B cell (primary cell): Measurements from ENCODE around the gene CCDC39. TPM values are rescaled to one million over a fixed set of nuclear protein-coding genes. Genes with fewer than 3 reads are reported as not detected.

Experiments used
- ATAC-seq: fragments of 200-7000 bp; cut with Tn5 transposase; one replicate; pipeline ENCODE4 v1.10.0; 2021; ENCODE audit warnings: low read depth, mild to moderate bottlenecking, moderate number of reproducible peaks, moderate library complexity
- CTCF ChIA-PET: fragments of 350-600 bp; sonication (Branson Sonifier 250); formaldehyde crosslinking; loops from one replicate; lab custom pipeline; 2021; ENCODE audit warnings: antibody characterized with exemption, inconsistent platforms; lab: Charles Lee
- POLR2A ChIA-PET: fragments of 350-600 bp; sonication (Branson Sonifier 250); formaldehyde crosslinking; loops from one replicate; lab custom pipeline; 2021; ENCODE audit warnings: antibody characterized with exemption; lab: Charles Lee
- DNase-seq: peaks from one replicate; pipeline ENCODE4 v3.0.0; 2013
- H2AFZ ChIP-seq: 2 replicates; pipeline ENCODE4 v1.6.1; 2012; ENCODE audit warnings: mild to moderate bottlenecking, low read depth, low read length; ENCODE audit not compliant: insufficient read depth, poor library complexity, severe bottlenecking
- H3K27ac ChIP-seq, 2 donors: 1 replicate in 1 of 2; 2 replicates in 1 of 2; pipeline ENCODE4 v1.5.1; 2012 to 2013; ENCODE audit warnings: low read length in 2 of 2, mild to moderate bottlenecking in 2 of 2, moderate library complexity in 1 of 2
- H3K27me3 ChIP-seq, 4 experiments: fragments of 200-600 bp in 1 of 4; sonication (generic) in 1 of 4; replicated peaks in 1 of 4; 1 replicate in 2 of 4; 2 replicates in 2 of 4; pipeline versions ENCODE4 v1.6.1 to v1.7.0; 2013 to 2016; ENCODE audit warnings: low read length in 3 of 4, mild to moderate bottlenecking in 2 of 4, mixed read lengths in 1 of 4, moderate library complexity in 1 of 4; ENCODE audit not compliant: insufficient read depth in 4 of 4, control insufficient read depth in 3 of 4; ENCODE audit errors: control extremely low read depth in 1 of 4
- H3K36me3 ChIP-seq, 2 experiments: replicated peaks in 1 of 2; 1 replicate in 1 of 2; 2 replicates in 1 of 2; pipeline versions ENCODE4 v1.6.1 to v1.7.1; 2013; ENCODE audit warnings: low read length in 1 of 2; ENCODE audit not compliant: insufficient read depth in 2 of 2, control insufficient read depth in 1 of 2; ENCODE audit errors: control extremely low read depth in 1 of 2, extremely low read depth in 1 of 2
- H3K4me1 ChIP-seq, 2 donors: fragments of 200-600 bp in 1 of 2; sonication (generic) in 1 of 2; 1 replicate in 1 of 2; 2 replicates in 1 of 2; pipeline versions ENCODE4 v1.5.1 to v1.6.1; 2013 to 2017; ENCODE audit warnings: low read length in 2 of 2; ENCODE audit not compliant: control insufficient read depth in 2 of 2, insufficient read depth in 2 of 2
- H3K4me2 ChIP-seq: replicated peaks from 2 replicates; pipeline ENCODE3; 2012; ENCODE audit warnings: mild to moderate bottlenecking, low read depth, low read length; ENCODE audit not compliant: poor library complexity, severe bottlenecking
- H3K4me3 ChIP-seq, 5 experiments: fragments of 200-600 bp in 1 of 5; sonication (generic) in 1 of 5; 1 replicate in 3 of 5; 2 replicates in 2 of 5; pipeline versions ENCODE4 v1.5.1 to v1.7.0; 2011 to 2016; ENCODE audit warnings: low read length in 4 of 5, mild to moderate bottlenecking in 4 of 5, low read depth in 2 of 5, control low read depth in 1 of 5, moderate library complexity in 1 of 5; ENCODE audit not compliant: insufficient read depth in 1 of 5; ENCODE audit errors: control extremely low read depth in 1 of 5, extremely low read depth in 1 of 5
- H3K79me2 ChIP-seq: fragments of 200-600 bp; sonication (generic); one replicate; pipeline ENCODE4 v1.6.0; 2016; ENCODE audit warnings: low read length; ENCODE audit not compliant: control insufficient read depth, insufficient read depth
- H3K9ac ChIP-seq: fragments of 200-600 bp; sonication (generic); 2 replicates; pipeline ENCODE4 v1.6.1; 2017; ENCODE audit warnings: mild to moderate bottlenecking, low read length, moderate library complexity
- H3K9me3 ChIP-seq, 3 donors: one replicate each; pipeline versions ENCODE4 v1.6.1 to v1.7.1; 2013; ENCODE audit warnings: low read length in 2 of 3; ENCODE audit not compliant: control insufficient read depth in 2 of 3, insufficient read depth in 1 of 3; ENCODE audit errors: control extremely low read depth in 1 of 3
- H4K20me1 ChIP-seq: 2 replicates; pipeline ENCODE4 v1.6.0; 2012; ENCODE audit warnings: mild to moderate bottlenecking, low read length; ENCODE audit not compliant: insufficient read depth, control insufficient read depth, poor library complexity, severe bottlenecking
- H3K27ac Mint-ChIP-seq: one replicate; pipeline ENCODE4 v1.8.0; 2021; ENCODE audit warnings: mixed read lengths
- H3K27me3 Mint-ChIP-seq: one replicate; pipeline ENCODE4 v1.8.0; 2021; ENCODE audit warnings: mixed read lengths
- H3K4me1 Mint-ChIP-seq: one replicate; pipeline ENCODE4 v1.8.0; 2021; ENCODE audit warnings: mixed read lengths
- H3K4me3 Mint-ChIP-seq: one replicate; pipeline ENCODE4 v1.8.0; 2021; ENCODE audit warnings: mixed read lengths
- H3K9me3 Mint-ChIP-seq: one replicate; pipeline ENCODE4 v1.8.0; 2022; ENCODE audit warnings: mixed read lengths; ENCODE audit not compliant: insufficient read depth
- EZH2 ChIP-seq: IDR thresholded peaks from 2 replicates; pipeline ENCODE4 v1.6.1; 2012; ENCODE audit warnings: borderline replicate concordance, low read depth, mild to moderate bottlenecking, moderate library complexity, low read length; ENCODE audit not compliant: insufficient read depth, poor library complexity, severe bottlenecking
- whole genome bisulfite sequencing: methylation state at CpG from one replicate; pipeline ENCODE4 v1.1.5; 2013; ENCODE audit warnings: missing lambda C conversion rate; ENCODE audit not compliant: insufficient coverage; 5-methylcytosine and 5-hydroxymethylcytosine counted together
- intact Hi-C: fragments of 100-400 bp; cut with micrococcal nuclease; formaldehyde crosslinking; loops from one replicate; pipeline ENCODE4 v1.10.0; 2022
- polyA plus RNA-seq: library from polyadenylated mRNA; depleted of rRNA; stranded (reverse); fragments of >200 nt; gene quantifications from 2 replicates; pipeline ENCODE4 v1.2.3, GENCODE V29; 2012
- total RNA-seq, 2 donors: library from RNA; stranded (reverse); fragments of 120-200 nt in 1 of 2; gene quantifications; 1 replicate in 1 of 2; 2 replicates in 1 of 2; pipeline versions ENCODE4 v1.2.3 to v1.2.4, GENCODE V29; 2013 to 2022
- TF ChIP-seq, protein P1 (sequence below): fragments of 200-600 bp; IDR thresholded peaks from one replicate; pipeline ENCODE4 v1.8.0; 2022; ENCODE audit warnings: antibody characterized with exemption, mild to moderate bottlenecking

The CCDC39 gene
- total and polyA plus RNA-seq, 2 donors (not counting 1 experiment from before 2014, with no cell fraction given), result not detected

DNA sequence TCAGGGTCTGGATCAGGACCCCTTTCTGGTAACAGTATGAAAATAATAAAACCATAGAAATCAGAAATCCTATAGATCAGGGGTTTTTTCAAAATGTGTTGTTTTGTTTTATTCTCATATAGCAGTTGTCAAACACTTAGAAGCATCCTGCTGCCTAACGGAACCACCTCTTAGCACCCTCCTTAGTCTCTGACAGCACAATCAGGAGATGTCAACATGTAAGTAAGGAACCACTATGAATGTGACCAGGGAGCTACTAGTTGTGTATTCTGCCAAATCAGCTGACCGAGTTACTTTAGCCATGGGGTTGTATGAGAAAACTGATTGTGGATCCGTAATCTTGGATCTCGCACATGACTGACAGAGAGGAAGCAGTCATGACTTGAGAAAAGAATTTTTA is 22.2 kb downstream of the CCDC39 start:
- no CpG with 5 or more reads among the region's 4 CpGs for WGBS
- Mint-ChIP-seq H3K4me1 (no peaks in the 10 kb centered on the region), H3K27ac (no peak overlapping the region), H3K4me3 (no peak overlapping the region), H3K27me3 (peaks cover 5% of the 10 kb centered on the region), H3K9me3 (no peaks in the 10 kb centered on the region)
- Histone ChIP-seq H2AFZ (no peak overlapping the region), H3K79me2 (no peaks in the 10 kb centered on the region), H3K27ac (no peak overlapping the region), H3K4me3 (no peak overlapping the region), H3K4me1 (no peaks in the 10 kb centered on the region), H4K20me1 (no peaks in the 10 kb centered on the region), H3K4me2 (no peak overlapping the region), H3K36me3 (no peaks in the 10 kb centered on the region), H3K9me3 (no peaks in the 10 kb centered on the region), H3K9ac (no peak overlapping the region), H3K27me3 (peaks cover 0 to 3% (median 1%) of the 10 kb centered on the region in 4 experiments)
- no peak for DNase-seq
- ChIA-PET POLR2A (no interaction called here), CTCF (interaction anchor here (0.6 kb wide), 1 partner anchor 728 kb away, joined by 3 read pairs; no protein-coding TSS in a partner anchor)
- intact Hi-C loops, result no loop called here
- TF ChIP-seq EZH2, result no peak
- TF ChIP-seq, protein P1, sequence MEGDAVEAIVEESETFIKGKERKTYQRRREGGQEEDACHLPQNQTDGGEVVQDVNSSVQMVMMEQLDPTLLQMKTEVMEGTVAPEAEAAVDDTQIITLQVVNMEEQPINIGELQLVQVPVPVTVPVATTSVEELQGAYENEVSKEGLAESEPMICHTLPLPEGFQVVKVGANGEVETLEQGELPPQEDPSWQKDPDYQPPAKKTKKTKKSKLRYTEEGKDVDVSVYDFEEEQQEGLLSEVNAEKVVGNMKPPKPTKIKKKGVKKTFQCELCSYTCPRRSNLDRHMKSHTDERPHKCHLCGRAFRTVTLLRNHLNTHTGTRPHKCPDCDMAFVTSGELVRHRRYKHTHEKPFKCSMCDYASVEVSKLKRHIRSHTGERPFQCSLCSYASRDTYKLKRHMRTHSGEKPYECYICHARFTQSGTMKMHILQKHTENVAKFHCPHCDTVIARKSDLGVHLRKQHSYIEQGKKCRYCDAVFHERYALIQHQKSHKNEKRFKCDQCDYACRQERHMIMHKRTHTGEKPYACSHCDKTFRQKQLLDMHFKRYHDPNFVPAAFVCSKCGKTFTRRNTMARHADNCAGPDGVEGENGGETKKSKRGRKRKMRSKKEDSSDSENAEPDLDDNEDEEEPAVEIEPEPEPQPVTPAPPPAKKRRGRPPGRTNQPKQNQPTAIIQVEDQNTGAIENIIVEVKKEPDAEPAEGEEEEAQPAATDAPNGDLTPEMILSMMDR, result no peak
- ATAC-seq, result no peak

DNA sequence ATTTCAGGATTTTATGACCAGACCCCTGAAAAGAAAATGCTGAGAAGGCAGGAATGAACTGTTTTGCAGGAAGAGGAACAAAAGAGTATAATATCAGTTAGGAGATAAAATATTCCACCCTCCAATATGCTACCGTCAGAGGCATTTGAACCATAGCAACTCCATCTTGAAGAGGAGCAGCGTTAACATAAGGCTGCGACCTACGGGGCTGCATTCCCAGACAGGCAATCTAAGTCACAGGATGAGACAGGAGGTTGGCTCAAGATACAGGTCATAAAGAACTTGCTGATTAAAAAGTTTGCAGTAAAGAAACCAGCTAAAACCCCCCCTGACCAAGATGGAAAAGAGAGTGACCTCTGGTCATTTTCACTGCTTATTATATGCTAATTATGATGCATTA is 22.9 kb downstream of the CCDC39 start:
- Histone ChIP-seq H3K27me3 (peaks cover 0 to 3% (median 1%) of the 10 kb centered on the region in 4 experiments), H3K9me3 (no peaks in the 10 kb centered on the region), H3K79me2 (no peaks in the 10 kb centered on the region), H2AFZ (no peak overlapping the region), H3K9ac (no peak overlapping the region), H4K20me1 (no peaks in the 10 kb centered on the region), H3K4me2 (no peak overlapping the region), H3K36me3 (no peaks in the 10 kb centered on the region), H3K4me3 (no peak overlapping the region), H3K27ac (no peak overlapping the region), H3K4me1 (no peaks in the 10 kb centered on the region)
- POLR2A ChIA-PET, result no interaction called here
- ATAC-seq (no peak), DNase-seq (no peak)
- Mint-ChIP-seq H3K27me3 (peaks cover 5% of the 10 kb centered on the region), H3K4me3 (no peak overlapping the region), H3K27ac (no peak overlapping the region), H3K4me1 (no peaks in the 10 kb centered on the region), H3K9me3 (no peaks in the 10 kb centered on the region)
- CTCF ChIA-PET, result interaction anchor here (0.6 kb wide), 1 partner anchor 727 kb away, joined by 3 read pairs; no protein-coding TSS in a partner anchor
- intact Hi-C loops, result no loop called here
- WGBS, result no CpG with 5 or more reads among the region's 4 CpGs
- TF ChIP-seq, protein P1, result no peak
- no peak for TF ChIP-seq EZH2
